GM19238 (cell line): ENCODE measurements around the gene SCUBE1.

ENCODE experiments used
- DNase-seq: peaks from one replicate; pipeline ENCODE4 v3.0.0; 2011; ENCODE audit warnings: low spot score; ENCODE audit not compliant: insufficient read length

SCUBE1 gene

DNA sequence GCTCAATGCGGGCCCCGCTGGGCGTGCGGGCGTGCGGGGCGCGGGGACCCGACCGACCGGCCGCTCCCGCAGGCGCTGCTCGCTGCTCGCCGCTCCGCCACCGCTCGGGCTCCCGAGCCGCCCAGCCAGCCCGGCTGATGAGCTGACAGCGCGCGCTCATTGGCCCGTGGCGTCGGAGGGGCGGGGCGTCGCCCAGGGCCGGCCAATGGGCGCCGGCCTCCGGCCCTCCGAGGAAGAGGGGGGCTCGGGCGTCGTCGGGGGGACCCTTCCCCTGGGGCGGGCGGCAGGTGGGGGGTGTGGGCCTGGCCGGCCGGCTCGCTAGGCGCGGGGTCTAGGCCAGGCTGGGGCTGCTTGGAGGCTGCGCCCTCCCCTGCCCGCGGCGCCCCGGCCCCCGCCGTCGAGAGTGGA, at the start of gene SCUBE1:
SCUBE1 (minus strand) TSS at position 111 of the 408 bp plus-strand sequence. CDS start 111 bp downstream, outside the sequence.
- DNase-seq: peak; percentile 59

- no peak for DNase-seq
These were observed 49.3 kb upstream of the SCUBE1 start for GRCh38 chr22:43392385-43392989.

GRCh38 chr22:43391306-43391705, 48.1 kb upstream of the SCUBE1 start:
- no peak for DNase-seq

DNA sequence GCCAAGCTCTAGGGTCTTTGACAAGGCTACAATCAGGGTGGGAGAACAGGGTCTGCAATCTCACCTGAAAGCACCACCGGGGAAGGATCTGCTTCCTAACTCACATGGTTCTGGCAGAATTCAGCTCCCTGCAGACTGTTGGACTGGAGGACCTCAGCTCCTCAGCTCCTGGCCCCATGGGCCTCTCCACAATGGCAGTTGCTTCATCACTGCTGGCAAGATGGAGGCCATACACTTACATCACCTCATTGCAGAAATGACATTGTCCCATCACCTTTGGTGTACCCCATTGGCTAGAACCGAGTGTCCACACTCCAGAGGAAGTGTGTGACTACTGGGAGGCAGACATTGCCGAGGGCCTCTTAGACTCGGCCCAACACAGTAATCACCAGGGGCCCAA, 47.7 kb upstream of the SCUBE1 start:
- no peak for DNase-seq

- DNase-seq: no peak
These were observed 47.0 kb upstream of the SCUBE1 start for GRCh38 chr22:43390166-43390565.

GRCh38 chr22:43389227-43389836, 46.2 kb upstream of the SCUBE1 start:
- no peak for DNase-seq

- DNase-seq: peak; percentile 76
These were observed 45.3 kb upstream of the SCUBE1 start for GRCh38 chr22:43388420-43388851.

GRCh38 chr22:43387815-43388214, 44.6 kb upstream of the SCUBE1 start:
- no peak for DNase-seq

DNA sequence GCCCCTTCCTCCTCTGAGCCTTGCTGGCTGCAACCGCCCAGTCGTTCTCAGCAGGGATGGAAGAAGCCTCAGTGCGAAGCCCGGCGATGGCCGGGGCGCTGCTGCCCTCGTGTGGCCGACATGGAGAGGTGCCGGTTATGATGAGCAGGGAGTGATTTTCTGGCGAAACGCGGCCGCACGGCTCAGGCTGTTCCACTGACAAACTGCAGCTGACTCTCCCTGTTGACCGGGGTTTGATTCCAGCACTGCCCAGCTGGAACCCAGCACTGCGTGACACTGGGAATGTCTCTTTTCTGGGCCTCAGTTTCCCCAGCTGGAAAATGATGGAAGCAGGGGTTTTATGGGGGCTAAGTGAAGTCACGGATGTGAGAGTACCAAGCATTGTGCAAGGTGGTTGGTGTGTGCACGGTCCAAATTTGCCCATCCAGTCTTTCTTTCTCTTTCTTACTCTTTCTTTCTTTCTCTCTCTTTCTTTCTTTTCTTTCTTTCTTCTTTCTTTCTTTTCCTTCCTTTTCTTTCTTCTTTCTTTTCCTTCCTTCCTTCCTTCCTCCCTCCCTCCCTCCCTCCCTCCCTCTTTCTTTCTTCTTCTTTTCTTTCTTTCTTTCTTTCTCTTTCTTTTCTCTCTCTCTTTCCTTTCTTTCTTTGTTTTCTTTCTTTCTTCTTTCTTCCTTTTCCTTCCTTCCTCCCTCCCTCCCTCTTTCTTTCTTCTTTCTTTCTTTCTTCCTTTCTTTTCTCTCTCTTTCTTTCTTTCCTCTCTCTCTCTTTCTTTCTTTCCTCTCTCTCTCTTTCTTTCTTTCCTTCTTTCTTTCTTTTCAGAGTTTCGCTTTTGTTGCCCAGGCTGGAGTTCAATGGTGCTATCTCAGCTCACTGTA, 42.8 kb upstream of the SCUBE1 start:
- peak; percentile 80 for DNase-seq

DNA sequence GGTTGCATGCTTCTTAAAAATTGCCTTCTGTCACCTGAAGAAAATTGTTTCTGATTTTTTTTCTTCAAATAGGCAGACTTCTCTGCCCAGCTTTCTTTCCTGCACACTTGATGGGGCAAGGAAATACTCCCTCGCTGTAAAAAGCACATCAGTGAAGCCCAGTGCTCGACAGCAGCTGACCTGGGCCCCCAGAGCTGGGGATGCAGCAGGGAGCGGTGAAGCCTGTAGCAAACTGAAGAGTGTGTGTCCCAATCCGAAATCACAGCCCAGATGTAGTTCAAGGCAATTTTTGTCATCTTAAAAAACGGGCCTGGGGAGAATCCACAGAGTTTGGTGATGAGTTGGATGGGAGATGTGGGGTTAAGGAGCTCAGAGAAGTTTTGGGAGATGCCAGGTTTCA, 41.7 kb upstream of the SCUBE1 start:
- no peak for DNase-seq

DNA sequence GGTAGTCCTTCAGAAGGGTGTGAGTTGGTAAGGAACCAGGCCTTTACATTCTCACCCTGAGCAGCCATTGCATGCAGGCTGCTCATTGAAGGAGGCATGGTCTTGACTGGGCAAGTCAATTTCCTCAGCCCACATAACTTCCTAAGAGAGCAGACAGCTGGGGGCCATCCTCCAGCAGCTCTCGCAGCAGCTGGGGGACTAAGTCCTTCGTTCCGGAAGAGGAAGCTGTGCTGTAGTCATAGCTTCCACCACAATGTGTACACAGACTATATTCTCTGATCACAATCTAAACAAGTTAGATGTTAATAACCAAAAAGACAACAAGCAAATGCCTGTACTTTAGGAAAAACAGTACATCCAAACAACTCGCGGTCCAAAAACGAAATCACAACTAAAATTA, 38.5 kb upstream of the SCUBE1 start:
- peak; percentile 48 for DNase-seq

DNA sequence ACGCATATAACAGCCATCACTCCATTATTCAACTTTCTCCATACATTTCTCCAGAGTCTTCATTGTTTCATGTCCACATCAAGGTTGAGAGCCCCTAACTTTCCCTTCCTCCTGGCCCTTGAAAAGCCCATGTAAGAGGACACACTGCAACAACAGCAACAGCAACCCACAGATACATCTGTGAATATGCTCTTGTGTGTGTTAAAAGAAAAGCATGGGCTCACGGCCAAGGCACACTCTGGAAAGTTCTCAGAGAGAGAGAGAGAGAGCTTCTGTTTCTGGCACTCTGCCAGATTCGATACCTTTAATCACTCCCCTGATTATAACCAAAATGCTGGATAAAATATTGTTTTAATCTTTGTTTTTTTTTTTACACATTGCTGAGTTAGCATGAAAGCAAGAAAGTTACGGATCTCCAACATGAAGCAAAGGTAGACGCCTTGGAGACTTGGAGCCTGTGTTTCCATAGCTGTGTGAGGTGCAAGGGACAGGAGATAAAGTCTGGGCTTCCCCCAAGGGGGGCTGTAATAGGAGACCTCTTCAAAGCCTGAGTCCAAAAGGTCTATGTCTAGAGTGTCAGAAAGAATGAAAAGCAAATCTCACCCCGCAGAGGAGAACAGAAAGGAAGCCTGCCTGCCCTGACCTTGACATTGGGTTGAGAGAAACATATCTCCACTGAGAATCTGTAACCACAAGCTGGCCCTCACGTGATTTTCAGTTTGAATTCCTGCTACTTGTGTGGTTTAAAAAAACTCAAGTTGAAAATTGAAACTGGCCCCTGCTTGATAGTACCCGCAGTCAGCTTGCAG, 34.9 kb upstream of the SCUBE1 start:
- peak; percentile 53 for DNase-seq

DNA sequence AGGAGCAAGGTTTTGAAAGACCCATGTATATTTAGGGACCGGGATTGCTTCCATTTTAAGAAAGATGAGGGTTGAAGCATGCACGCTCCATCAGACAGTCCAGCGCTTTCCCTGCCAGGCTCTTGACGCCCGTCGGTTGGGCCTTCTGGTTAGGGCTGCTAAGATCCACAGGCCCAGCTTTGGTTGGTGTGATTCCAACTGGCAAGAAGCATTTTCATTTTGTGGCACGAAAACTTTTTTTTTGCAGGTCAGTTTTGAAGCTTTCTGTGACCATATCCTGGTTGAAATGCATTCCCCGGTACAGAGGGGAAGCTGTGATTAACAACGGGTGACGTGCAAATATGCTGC, 34.4 kb upstream of the SCUBE1 start:
- DNase-seq: no peak

GRCh38 chr22:43376765-43377547, 33.8 kb upstream of the SCUBE1 start:
- peak; percentile 44 for DNase-seq

GRCh38 chr22:43375951-43376455, 32.8 kb upstream of the SCUBE1 start:
- no peak for DNase-seq

- no peak for DNase-seq
These were observed 26.9 kb upstream of the SCUBE1 start for GRCh38 chr22:43370036-43370435.

DNA sequence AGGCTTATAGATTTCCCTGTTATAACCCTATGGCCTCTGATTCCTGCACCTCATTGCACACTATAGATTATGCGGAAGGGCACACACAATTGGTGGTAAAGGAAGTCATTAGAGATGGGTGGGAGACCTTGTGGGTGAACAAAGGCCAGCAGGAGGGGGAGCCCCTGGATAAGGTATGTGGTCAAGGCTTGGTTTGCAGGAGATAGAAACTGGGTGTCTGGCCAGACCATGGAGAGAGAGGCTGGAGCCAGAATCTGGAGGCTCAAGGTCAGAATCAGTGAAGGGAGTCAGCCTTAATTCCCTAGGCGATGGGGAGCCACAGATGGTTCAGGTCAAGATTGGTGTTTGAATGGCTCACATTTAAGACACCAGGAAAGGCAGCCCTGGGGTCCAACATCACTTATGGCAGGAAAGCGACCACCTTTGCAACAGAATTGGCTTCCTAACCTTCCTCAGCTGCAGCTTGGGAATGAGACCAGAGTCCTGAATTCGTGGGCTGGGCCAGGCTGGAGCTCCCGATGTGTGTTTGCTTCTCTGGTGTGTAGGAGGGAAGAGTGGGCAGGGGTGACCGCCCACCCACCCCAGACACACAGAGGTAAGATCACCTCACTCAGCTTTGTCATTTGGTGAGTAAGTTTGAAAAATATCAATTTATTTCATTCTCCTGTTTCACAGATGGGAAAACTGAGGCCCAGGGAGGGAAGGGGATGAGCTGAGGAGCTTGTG, 22.7 kb upstream of the SCUBE1 start:
- no peak for DNase-seq

GRCh38 chr22:43364169-43364435, 20.9 kb upstream of the SCUBE1 start:
- no peak for DNase-seq

GRCh38 chr22:43363315-43364168, 20.4 kb upstream of the SCUBE1 start:
- DNase-seq: no peak
